ENCODE measurements around the gene METTL8.
"Not testable (repeated sequence)": the region's sequence is repeated elsewhere in the genome, so short reads cannot be mapped to it uniquely, and the experiment has no call there.

Gene METTL8

DNA sequence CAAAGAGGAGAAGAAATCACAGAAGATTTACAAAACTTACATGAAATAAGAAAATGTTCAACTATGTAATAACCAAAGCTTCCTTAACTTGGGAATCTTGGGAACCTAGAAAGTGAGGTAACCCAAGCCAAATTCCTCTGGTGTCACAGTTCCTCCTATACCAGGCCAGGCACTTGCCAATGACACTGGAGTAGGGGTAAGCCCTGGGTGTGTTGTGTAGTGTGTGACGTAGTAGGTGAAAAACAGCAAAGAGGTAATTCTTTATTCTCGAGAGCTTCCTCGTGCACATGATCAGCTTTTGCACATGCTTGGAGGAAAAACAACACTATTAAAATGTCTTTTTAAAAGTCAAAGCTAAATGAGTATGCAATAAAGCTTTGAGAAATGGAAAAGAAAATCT, 118.0 kb downstream of the METTL8 start:
- Histone ChIP-seq H3K27ac (replicated peaks) (no peak overlapping the region), H3K4me3 (replicated peaks; ENCODE audit: insufficient read depth, low read length) (no peak overlapping the region), H3K27me3 (ENCODE audit: insufficient read depth, poor library complexity, severe bottlenecking) (no peaks in the 10 kb centered on the region)
- no peak for DNase-seq (ENCODE audit: low read depth in 1 of 2, low spot score in 1 of 2)
- TF ChIP-seq, protein P1, sequence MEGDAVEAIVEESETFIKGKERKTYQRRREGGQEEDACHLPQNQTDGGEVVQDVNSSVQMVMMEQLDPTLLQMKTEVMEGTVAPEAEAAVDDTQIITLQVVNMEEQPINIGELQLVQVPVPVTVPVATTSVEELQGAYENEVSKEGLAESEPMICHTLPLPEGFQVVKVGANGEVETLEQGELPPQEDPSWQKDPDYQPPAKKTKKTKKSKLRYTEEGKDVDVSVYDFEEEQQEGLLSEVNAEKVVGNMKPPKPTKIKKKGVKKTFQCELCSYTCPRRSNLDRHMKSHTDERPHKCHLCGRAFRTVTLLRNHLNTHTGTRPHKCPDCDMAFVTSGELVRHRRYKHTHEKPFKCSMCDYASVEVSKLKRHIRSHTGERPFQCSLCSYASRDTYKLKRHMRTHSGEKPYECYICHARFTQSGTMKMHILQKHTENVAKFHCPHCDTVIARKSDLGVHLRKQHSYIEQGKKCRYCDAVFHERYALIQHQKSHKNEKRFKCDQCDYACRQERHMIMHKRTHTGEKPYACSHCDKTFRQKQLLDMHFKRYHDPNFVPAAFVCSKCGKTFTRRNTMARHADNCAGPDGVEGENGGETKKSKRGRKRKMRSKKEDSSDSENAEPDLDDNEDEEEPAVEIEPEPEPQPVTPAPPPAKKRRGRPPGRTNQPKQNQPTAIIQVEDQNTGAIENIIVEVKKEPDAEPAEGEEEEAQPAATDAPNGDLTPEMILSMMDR (IDR thresholded peaks at IDR 0.05; ENCODE audit: insufficient read depth, low read length): no peak
- TF ChIP-seq GABPA (IDR thresholded peaks at IDR 0.05; ENCODE audit: low read depth) (no peak), POLR2AphosphoS5 (IDR thresholded peaks at IDR 0.05; ENCODE audit: low read depth) (no peak), SPI1 (IDR thresholded peaks at IDR 0.05; ENCODE audit: borderline replicate concordance, low read depth) (no peak)
- TF ChIP-seq, protein P2, sequence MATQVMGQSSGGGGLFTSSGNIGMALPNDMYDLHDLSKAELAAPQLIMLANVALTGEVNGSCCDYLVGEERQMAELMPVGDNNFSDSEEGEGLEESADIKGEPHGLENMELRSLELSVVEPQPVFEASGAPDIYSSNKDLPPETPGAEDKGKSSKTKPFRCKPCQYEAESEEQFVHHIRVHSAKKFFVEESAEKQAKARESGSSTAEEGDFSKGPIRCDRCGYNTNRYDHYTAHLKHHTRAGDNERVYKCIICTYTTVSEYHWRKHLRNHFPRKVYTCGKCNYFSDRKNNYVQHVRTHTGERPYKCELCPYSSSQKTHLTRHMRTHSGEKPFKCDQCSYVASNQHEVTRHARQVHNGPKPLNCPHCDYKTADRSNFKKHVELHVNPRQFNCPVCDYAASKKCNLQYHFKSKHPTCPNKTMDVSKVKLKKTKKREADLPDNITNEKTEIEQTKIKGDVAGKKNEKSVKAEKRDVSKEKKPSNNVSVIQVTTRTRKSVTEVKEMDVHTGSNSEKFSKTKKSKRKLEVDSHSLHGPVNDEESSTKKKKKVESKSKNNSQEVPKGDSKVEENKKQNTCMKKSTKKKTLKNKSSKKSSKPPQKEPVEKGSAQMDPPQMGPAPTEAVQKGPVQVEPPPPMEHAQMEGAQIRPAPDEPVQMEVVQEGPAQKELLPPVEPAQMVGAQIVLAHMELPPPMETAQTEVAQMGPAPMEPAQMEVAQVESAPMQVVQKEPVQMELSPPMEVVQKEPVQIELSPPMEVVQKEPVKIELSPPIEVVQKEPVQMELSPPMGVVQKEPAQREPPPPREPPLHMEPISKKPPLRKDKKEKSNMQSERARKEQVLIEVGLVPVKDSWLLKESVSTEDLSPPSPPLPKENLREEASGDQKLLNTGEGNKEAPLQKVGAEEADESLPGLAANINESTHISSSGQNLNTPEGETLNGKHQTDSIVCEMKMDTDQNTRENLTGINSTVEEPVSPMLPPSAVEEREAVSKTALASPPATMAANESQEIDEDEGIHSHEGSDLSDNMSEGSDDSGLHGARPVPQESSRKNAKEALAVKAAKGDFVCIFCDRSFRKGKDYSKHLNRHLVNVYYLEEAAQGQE (IDR thresholded peaks at IDR 0.05; ENCODE audit: insufficient replicate concordance, low read depth): no peak

GRCh38 chr2:171312182-171312581, 121.6 kb downstream of the METTL8 start:
- DNase-seq (ENCODE audit: low read depth in 1 of 2, low spot score in 1 of 2): not testable (repeated sequence)

GRCh38 chr2:171311589-171311988, 122.2 kb downstream of the METTL8 start:
- DNase-seq (ENCODE audit: low read depth in 1 of 2, low spot score in 1 of 2); H3K4me3 ChIP-seq (replicated peaks; ENCODE audit: insufficient read depth, low read length); H3K27ac ChIP-seq (replicated peaks); H3K27me3 ChIP-seq (ENCODE audit: insufficient read depth, poor library complexity, severe bottlenecking): not testable (repeated sequence)

More at GRCh38 chr2:171312182-171312581, 121.6 kb downstream of the METTL8 start:
- not testable (repeated sequence) for H3K27me3 ChIP-seq (ENCODE audit: insufficient read depth, poor library complexity, severe bottlenecking); H3K27ac ChIP-seq (replicated peaks); H3K4me3 ChIP-seq (replicated peaks; ENCODE audit: insufficient read depth, low read length)

DNA sequence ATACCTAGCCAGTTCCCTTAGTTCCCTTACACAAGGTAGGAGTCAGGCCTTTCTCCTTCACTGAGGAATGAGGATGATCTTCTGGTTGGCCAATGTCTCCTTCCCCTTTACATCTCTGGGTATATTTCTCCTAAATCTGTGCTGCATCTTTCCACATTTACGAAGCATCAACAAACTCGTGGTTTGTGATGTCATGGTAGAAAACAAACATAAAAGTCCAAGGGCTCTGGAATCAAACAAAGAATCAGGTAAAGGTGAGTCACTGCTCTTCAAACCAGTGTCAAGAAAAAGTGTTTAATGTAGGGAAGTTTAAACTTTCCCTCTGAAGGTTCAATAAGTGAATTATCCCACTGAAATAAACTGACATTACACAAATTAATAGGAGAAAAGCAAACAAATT, 122.9 kb downstream of the METTL8 start:
- Histone ChIP-seq H3K27me3 (ENCODE audit: insufficient read depth, poor library complexity, severe bottlenecking) (no peaks in the 10 kb centered on the region), H3K27ac (replicated peaks) (no peak overlapping the region), H3K4me3 (replicated peaks; ENCODE audit: insufficient read depth, low read length) (no peak overlapping the region)
- DNase-seq (ENCODE audit: low read depth in 1 of 2, low spot score in 1 of 2): no peak
- TF ChIP-seq GABPA (IDR thresholded peaks at IDR 0.05; ENCODE audit: low read depth) (no peak), SPI1 (IDR thresholded peaks at IDR 0.05; ENCODE audit: borderline replicate concordance, low read depth) (no peak), POLR2AphosphoS5 (IDR thresholded peaks at IDR 0.05; ENCODE audit: low read depth) (no peak)
- TF ChIP-seq, protein P1 (IDR thresholded peaks at IDR 0.05; ENCODE audit: insufficient read depth, low read length): no peak
- TF ChIP-seq, protein P2 (IDR thresholded peaks at IDR 0.05; ENCODE audit: insufficient replicate concordance, low read depth): no peak

- Histone ChIP-seq H3K27ac (replicated peaks) (no peak overlapping the region), H3K4me3 (replicated peaks; ENCODE audit: insufficient read depth, low read length) (no peak overlapping the region), H3K27me3 (ENCODE audit: insufficient read depth, poor library complexity, severe bottlenecking) (no peaks in the 10 kb centered on the region)
- no peak for TF ChIP-seq POLR2AphosphoS5 (IDR thresholded peaks at IDR 0.05; ENCODE audit: low read depth)
- TF ChIP-seq, protein P1 (IDR thresholded peaks at IDR 0.05; ENCODE audit: insufficient read depth, low read length): no peak
- TF ChIP-seq SPI1 (IDR thresholded peaks at IDR 0.05; ENCODE audit: borderline replicate concordance, low read depth): no peak
- no peak for TF ChIP-seq GABPA (IDR thresholded peaks at IDR 0.05; ENCODE audit: low read depth)
- TF ChIP-seq, protein P2 (IDR thresholded peaks at IDR 0.05; ENCODE audit: insufficient replicate concordance, low read depth): no peak
- DNase-seq (ENCODE audit: low read depth in 1 of 2, low spot score in 1 of 2): no peak
These were observed 124.1 kb downstream of the METTL8 start for GRCh38 chr2:171309455-171310286.

Measured in HL-60 (cell line).